K562 (cell line): Measurements from ENCODE around the gene PROK1.

ENCODE experiments used
- CTBP1 ChIP-seq: fragments of 450-650 bp; IDR thresholded peaks from 2 replicates; pipeline ENCODE4 v1.6.1; 2016; ENCODE audit warnings: borderline replicate concordance
- HMG20A ChIP-seq: fragments of 450-650 bp; formaldehyde crosslinking; conservative IDR thresholded peaks from 2 replicates; pipeline ENCODE4 v1.4.0; 2020; ENCODE audit warnings: mild to moderate bottlenecking, mixed read lengths
- NCOA2 ChIP-seq, 2 experiments: fragments of 450-650 bp; IDR thresholded peaks; 2 replicates each; pipeline ENCODE4 v1.6.1; 2018; ENCODE audit warnings: mild to moderate bottlenecking in 2 of 2, moderate library complexity in 1 of 2; ENCODE audit not compliant: partially characterized antibody in 2 of 2
- POLR2A ChIP-seq: fragments of 450-650 bp; conservative IDR thresholded peaks from 2 replicates; pipeline ENCODE4 v1.6.1; 2016
- RBM25 ChIP-seq: fragments of 200-400 bp; formaldehyde crosslinking; IDR thresholded peaks from 2 replicates; pipeline ENCODE4 v1.6.1; 2018; ENCODE audit warnings: low read length, low read depth, moderate library complexity; ENCODE audit not compliant: severe bottlenecking
- USF2 ChIP-seq: sonication (generic); formaldehyde crosslinking; IDR thresholded peaks from 2 replicates; pipeline ENCODE4 v1.5.0; 2020; ENCODE audit warnings: missing genetic modification reagents
- ZKSCAN1 ChIP-seq: fragments of 150-350 bp; IDR thresholded peaks from 2 replicates; pipeline ENCODE4 v1.6.1; 2016; ENCODE audit warnings: low read depth, low read length
- ZNF232 ChIP-seq: sonication (generic); formaldehyde crosslinking; IDR thresholded peaks from 2 replicates; pipeline ENCODE4 v1.8.0; 2022; ENCODE audit warnings: mild to moderate bottlenecking, missing genetic modification reagents

GRCh38 chr1:110505596-110505995 is 54.6 kb downstream of the PROK1 start:
- TF ChIP-seq RBM25 (no peak), ZNF232 (CRISPR knock-in tag) (no peak), POLR2A (no peak), NCOA2 (IDR thresholded peaks at IDR 0.05; ENCODE audit: partially characterized antibody in 2 of 2) (no peak), CTBP1 (no peak), HMG20A (CRISPR knock-in tag) (no peak), ZKSCAN1 (no peak), USF2 (CRISPR knock-in tag) (no peak)
